DND-41 (cell line): ENCODE data around the gene ING4.
A peak's percentile ranks its signal among the peaks of the same experiment; 100 is the strongest.

Source experiments
- ATAC-seq: fragments of 200-7000 bp; cut with Tn5 transposase; 3 replicates; pipeline ENCODE4 v1.9.1; 2021; ENCODE audit warnings: low read depth; ENCODE audit not compliant: insufficient read depth
- DNase-seq: peaks from one replicate; pipeline ENCODE4 v3.0.0-alpha.2; 2020
- H2AFZ ChIP-seq: 2 replicates; pipeline ENCODE4 v1.6.0; 2012; ENCODE audit warnings: low read depth, low read length
- H3K27ac ChIP-seq: 2 replicates; pipeline ENCODE4 v1.5.1; 2012; ENCODE audit warnings: low read length, inconsistent platforms
- H3K27me3 ChIP-seq: fragments of 200-600 bp; sonication (generic); 2 replicates; pipeline ENCODE4 v1.6.0; 2012; ENCODE audit warnings: low read length, mild to moderate bottlenecking, inconsistent platforms; ENCODE audit not compliant: insufficient read depth, poor library complexity
- H3K36me3 ChIP-seq: 2 replicates; pipeline ENCODE4 v1.5.1; 2012; ENCODE audit warnings: low read length, inconsistent platforms; ENCODE audit not compliant: insufficient read depth
- H3K4me1 ChIP-seq: 2 replicates; pipeline ENCODE4 v1.5.1; 2012; ENCODE audit warnings: mild to moderate bottlenecking, low read length; ENCODE audit not compliant: insufficient read depth
- H3K4me2 ChIP-seq: 2 replicates; pipeline ENCODE4 v1.6.0; 2012; ENCODE audit warnings: mild to moderate bottlenecking, moderate library complexity, low read length, inconsistent platforms; ENCODE audit not compliant: insufficient read depth
- H3K4me3 ChIP-seq, 2 experiments: fragments of 200-600 bp in 1 of 2; shearing (Covaris generic) in 1 of 2; 2 replicates each; pipeline ENCODE4 v1.5.1; 2012 to 2016; ENCODE audit warnings: inconsistent platforms in 2 of 2, low read length in 2 of 2, mild to moderate bottlenecking in 2 of 2, low read depth in 1 of 2, moderate library complexity in 1 of 2
- H3K79me2 ChIP-seq: 2 replicates; pipeline ENCODE4 v1.6.0; 2012; ENCODE audit warnings: low read length, inconsistent platforms; ENCODE audit not compliant: insufficient read depth
- H3K9ac ChIP-seq: 2 replicates; pipeline ENCODE4 v1.6.0; 2012; ENCODE audit warnings: low read depth, mild to moderate bottlenecking, inconsistent platforms, low read length, moderate library complexity
- H3K9me3 ChIP-seq: 2 replicates; pipeline ENCODE4 v1.5.1; 2012; ENCODE audit warnings: low read length, moderate library complexity, mild to moderate bottlenecking, inconsistent platforms; ENCODE audit not compliant: insufficient read depth, severe bottlenecking
- H4K20me1 ChIP-seq: 2 replicates; pipeline ENCODE4 v1.6.0; 2012; ENCODE audit warnings: low read length; ENCODE audit not compliant: insufficient read depth
- CTCF ChIP-seq: IDR thresholded peaks from 2 replicates; pipeline ENCODE4 v1.5.1; 2012; ENCODE audit warnings: borderline replicate concordance, low read length, moderate library complexity, mild to moderate bottlenecking; ENCODE audit not compliant: poor library complexity, severe bottlenecking; ENCODE audit errors: extremely low read depth
- EZH2 ChIP-seq: IDR thresholded peaks from 3 replicates; pipeline ENCODE4 v1.6.1; 2012; ENCODE audit warnings: borderline replicate concordance, low read depth, mild to moderate bottlenecking, moderate library complexity, low read length, inconsistent platforms; ENCODE audit not compliant: severe bottlenecking

ING4 gene

GRCh38 chr12:6608592-6609281 is 54.2 kb downstream of the ING4 start:
- Histone ChIP-seq H3K27ac (peak overlapping the region; percentile 78), H3K27me3 (no peaks in the 10 kb centered on the region), H3K4me1 (peaks cover 62% of the 10 kb centered on the region), H3K79me2 (peaks cover 32% of the 10 kb centered on the region), H4K20me1 (peaks cover 25% of the 10 kb centered on the region), H3K9ac (no peak overlapping the region), H3K9me3 (no peaks in the 10 kb centered on the region), H3K36me3 (peaks cover 25% of the 10 kb centered on the region), H3K4me2 (no peak overlapping the region), H3K4me3 (no peak overlapping the region), H2AFZ (no peak overlapping the region)
- DNase-seq (peak; percentile 29), ATAC-seq (no peak)
- TF ChIP-seq EZH2 (no peak), CTCF (no peak)

DNA sequence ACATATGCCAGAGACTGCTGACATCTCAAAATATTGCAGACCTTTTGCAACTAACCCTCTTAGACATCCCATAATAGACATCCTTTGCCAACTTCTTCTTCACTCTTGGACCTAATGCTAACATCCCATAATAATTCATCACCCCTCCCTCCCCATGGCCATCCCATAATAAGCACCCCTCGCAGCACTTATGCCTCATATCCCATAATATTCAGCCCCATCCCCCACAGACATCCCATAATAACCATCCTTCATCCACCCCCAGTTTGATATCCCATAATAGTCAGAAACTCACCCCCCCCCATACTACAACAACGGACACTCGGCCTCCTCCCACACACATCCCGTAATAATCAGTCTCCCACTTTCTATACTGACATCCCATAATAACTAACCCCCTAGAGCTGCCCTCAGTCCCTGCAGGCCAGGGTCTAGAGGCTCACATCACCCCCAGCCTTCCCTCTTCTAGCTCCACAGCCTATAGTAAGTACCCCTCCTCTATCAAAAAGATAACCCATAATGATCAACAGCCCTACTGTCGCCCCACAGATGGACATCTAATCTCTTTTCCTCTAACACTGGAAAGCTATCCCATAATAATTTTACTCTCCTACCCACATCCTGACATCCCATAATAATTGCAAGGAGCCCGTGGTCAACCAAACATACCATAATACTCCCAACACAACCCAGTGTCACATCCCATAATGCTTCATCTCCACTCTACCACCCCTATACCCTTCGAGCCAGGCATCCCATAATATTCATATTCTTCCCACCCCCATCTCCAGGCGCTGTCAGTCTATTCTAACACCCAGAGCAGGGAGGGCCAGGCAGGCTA is 54.9 kb downstream of the ING4 start:
- H3K9me3 ChIP-seq, result no peaks in the 10 kb centered on the region
- ATAC-seq (peak; percentile 64), DNase-seq (peak; percentile 86)
- H3K4me3 ChIP-seq, result no peak overlapping the region
- H3K27me3 ChIP-seq, result no peaks in the 10 kb centered on the region
- H3K79me2 ChIP-seq, result peaks cover 38% of the 10 kb centered on the region
- no peak overlapping the region for H2AFZ ChIP-seq
- H3K36me3 ChIP-seq, result peaks cover 30% of the 10 kb centered on the region
- TF ChIP-seq CTCF, result no peak
- no peak for TF ChIP-seq EZH2
- peak overlapping the region; percentile 20; the same call in 1 of the 2 replicates for H3K9ac ChIP-seq
- H3K4me1 ChIP-seq, result peaks cover 64% of the 10 kb centered on the region
- peak overlapping the region; percentile 47 for H3K4me2 ChIP-seq
- H3K27ac ChIP-seq, result peak overlapping the region; percentile 78
- peaks cover 30% of the 10 kb centered on the region for H4K20me1 ChIP-seq

- H3K27me3 ChIP-seq, result no peaks in the 10 kb centered on the region
- peak overlapping the region; percentile 57 for H2AFZ ChIP-seq
- H3K4me2 ChIP-seq, result peak overlapping the region; percentile 85
- TF ChIP-seq CTCF, result no peak
- TF ChIP-seq EZH2, result no peak
- ATAC-seq (peak; percentile 28), DNase-seq (peak; percentile 69)
- peaks cover 62% of the 10 kb centered on the region for H3K4me1 ChIP-seq
- peak overlapping the region; percentile 78 for H3K27ac ChIP-seq
- H3K9ac ChIP-seq, result peak overlapping the region; percentile 80
- H3K4me3 ChIP-seq, result peak overlapping the region; percentile 51 to 77
- peaks cover 53% of the 10 kb centered on the region for H3K79me2 ChIP-seq
- H3K36me3 ChIP-seq, result peaks cover 44% of the 10 kb centered on the region
- no peaks in the 10 kb centered on the region for H3K9me3 ChIP-seq
- H4K20me1 ChIP-seq, result peaks cover 45% of the 10 kb centered on the region
Observed at GRCh38 chr12:6606331-6607131, 56.4 kb downstream of the ING4 start.
